Endodermal cell (in vitro differentiated cells): ENCODE data around the gene TIGD6. TPM values are rescaled to one million over a fixed set of nuclear protein-coding genes. Genes with fewer than 3 reads are reported as not detected.

Experiments used
- DNase-seq: peaks from one replicate; pipeline ENCODE4 v3.0.0-alpha.2; 2017
- H3K27ac ChIP-seq: 2 replicates; pipeline ENCODE4 v1.5.1; 2013; ENCODE audit warnings: mild to moderate bottlenecking, low read depth, low read length, moderate library complexity
- H3K27me3 ChIP-seq: 2 replicates; pipeline ENCODE4 v1.6.1; 2013; ENCODE audit warnings: mild to moderate bottlenecking, low read length, moderate library complexity; ENCODE audit not compliant: insufficient read depth, control insufficient read depth, poor library complexity, severe bottlenecking
- H3K36me3 ChIP-seq: 2 replicates; pipeline ENCODE4 v1.7.0; 2013; ENCODE audit warnings: mild to moderate bottlenecking, low read length, moderate library complexity; ENCODE audit not compliant: control insufficient read depth, insufficient read depth
- H3K4me1 ChIP-seq: one replicate; pipeline ENCODE4 v1.7.0; 2013; ENCODE audit warnings: low read length; ENCODE audit not compliant: control insufficient read depth, insufficient read depth
- H3K4me3 ChIP-seq: 2 replicates; pipeline ENCODE4 v1.5.1; 2013; ENCODE audit warnings: mild to moderate bottlenecking, low read length, moderate library complexity
- H3K9ac ChIP-seq: 2 replicates; pipeline ENCODE4 v1.6.1; 2013; ENCODE audit warnings: mild to moderate bottlenecking, low read length, moderate library complexity; ENCODE audit not compliant: poor library complexity, severe bottlenecking; ENCODE audit errors: extremely low read depth
- H3K9me3 ChIP-seq: 2 replicates; pipeline ENCODE4 v1.6.1; 2013; ENCODE audit warnings: mild to moderate bottlenecking, low read length, moderate library complexity; ENCODE audit not compliant: control insufficient read depth
- H3K27ac Mint-ChIP-seq: 2 replicates; pipeline ENCODE4 v1.8.0; 2020; ENCODE audit warnings: mixed read lengths
- H3K27me3 Mint-ChIP-seq: 2 replicates; pipeline ENCODE4 v1.8.0; 2021; ENCODE audit warnings: mild to moderate bottlenecking, mixed read lengths; ENCODE audit not compliant: insufficient read depth
- H3K36me3 Mint-ChIP-seq: 2 replicates; pipeline ENCODE4 v1.8.0; 2020; ENCODE audit warnings: low read depth, mixed read lengths
- H3K4me1 Mint-ChIP-seq: 2 replicates; pipeline ENCODE4 v1.8.0; 2020; ENCODE audit warnings: mixed read lengths
- H3K4me3 Mint-ChIP-seq: 2 replicates; pipeline ENCODE4 v1.8.0; 2020; ENCODE audit warnings: mild to moderate bottlenecking, moderate library complexity, mixed read lengths
- H3K9me3 Mint-ChIP-seq: 2 replicates; pipeline ENCODE4 v1.8.0; 2020; ENCODE audit warnings: mild to moderate bottlenecking, mixed read lengths
- WGBS, 2 experiments: methylation state at CpG; one replicate each; pipeline versions ENCODE4 v1.1.5 to v1.1.7; 2013; ENCODE audit warnings: missing lambda C conversion rate in 2 of 2, mixed read lengths in 1 of 2; ENCODE audit not compliant: insufficient coverage in 1 of 2, insufficient read length in 1 of 2; 5-methylcytosine and 5-hydroxymethylcytosine counted together
- total RNA-seq, 2 donors: library from RNA; stranded (reverse); fragmentation: NEBNext Ultra II Directional in 1 of 2; extraction: Animal tissue kit (Norgen Biotek cat#: 25700) in 1 of 2; gene quantifications; 2 replicates in 1 of 2; 3 replicates in 1 of 2; pipeline ENCODE4 v1.2.1, GENCODE V29; 2021
- TF ChIP-seq, protein P1 (sequence below): fragments of 200-600 bp; sonication (generic); conservative IDR thresholded peaks from 2 replicates; pipeline ENCODE4 v1.5.0; 2021; ENCODE audit warnings: antibody characterized with exemption, mild to moderate bottlenecking

Gene TIGD6
- total RNA-seq, 2 donors from 2014 or later = 3.4 to 3.8 TPM

DNA sequence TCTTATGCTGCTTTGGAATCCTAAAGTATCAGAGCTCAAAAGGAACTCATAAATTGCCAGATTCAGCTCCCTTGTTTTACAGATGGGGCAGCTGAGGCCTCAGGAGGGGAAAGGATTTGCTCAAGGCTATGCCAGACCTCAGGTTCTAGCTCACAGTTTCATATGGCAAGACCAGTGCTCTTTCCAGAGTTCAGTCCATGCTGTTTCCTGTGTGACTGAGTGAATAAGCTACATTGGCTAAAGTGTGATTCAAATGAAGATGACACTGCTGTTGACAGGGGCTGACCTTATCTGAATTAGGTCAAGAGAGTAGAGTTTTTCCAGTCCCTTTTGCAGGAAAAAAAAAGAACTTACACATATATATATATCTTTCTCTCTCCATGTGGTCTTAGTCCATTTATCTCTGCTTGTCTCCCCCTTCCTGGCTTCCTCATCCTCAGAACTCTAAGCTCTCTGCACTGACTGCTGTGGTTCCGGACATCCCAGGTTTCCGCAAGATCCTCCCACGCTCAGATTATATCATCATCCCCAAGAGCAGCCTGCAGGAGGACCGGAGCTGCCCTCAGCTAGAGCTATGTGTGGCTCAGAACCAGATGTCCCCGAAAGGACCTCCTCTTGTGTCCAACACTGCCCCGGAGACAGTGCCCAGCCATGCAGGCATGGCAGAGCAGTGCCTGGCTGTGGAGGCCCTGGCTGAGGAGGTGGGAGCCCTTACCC is 9.4 kb upstream of the TIGD6 start:
- Mint-ChIP-seq H3K36me3 (peaks cover 77% of the 10 kb centered on the region), H3K27me3 (no peaks in the 10 kb centered on the region), H3K9me3 (peaks cover 8% of the 10 kb centered on the region), H3K4me1 (peaks cover 2% of the 10 kb centered on the region), H3K27ac (no peak overlapping the region), H3K4me3 (no peak overlapping the region)
- Histone ChIP-seq H3K27ac (no peak overlapping the region), H3K27me3 (no peaks in the 10 kb centered on the region), H3K4me1 (no peaks in the 10 kb centered on the region), H3K36me3 (peaks cover 95% of the 10 kb centered on the region), H3K9ac (no peak overlapping the region), H3K4me3 (no peak overlapping the region), H3K9me3 (peaks cover 9% of the 10 kb centered on the region)
- no peak for DNase-seq
- TF ChIP-seq, protein P1, sequence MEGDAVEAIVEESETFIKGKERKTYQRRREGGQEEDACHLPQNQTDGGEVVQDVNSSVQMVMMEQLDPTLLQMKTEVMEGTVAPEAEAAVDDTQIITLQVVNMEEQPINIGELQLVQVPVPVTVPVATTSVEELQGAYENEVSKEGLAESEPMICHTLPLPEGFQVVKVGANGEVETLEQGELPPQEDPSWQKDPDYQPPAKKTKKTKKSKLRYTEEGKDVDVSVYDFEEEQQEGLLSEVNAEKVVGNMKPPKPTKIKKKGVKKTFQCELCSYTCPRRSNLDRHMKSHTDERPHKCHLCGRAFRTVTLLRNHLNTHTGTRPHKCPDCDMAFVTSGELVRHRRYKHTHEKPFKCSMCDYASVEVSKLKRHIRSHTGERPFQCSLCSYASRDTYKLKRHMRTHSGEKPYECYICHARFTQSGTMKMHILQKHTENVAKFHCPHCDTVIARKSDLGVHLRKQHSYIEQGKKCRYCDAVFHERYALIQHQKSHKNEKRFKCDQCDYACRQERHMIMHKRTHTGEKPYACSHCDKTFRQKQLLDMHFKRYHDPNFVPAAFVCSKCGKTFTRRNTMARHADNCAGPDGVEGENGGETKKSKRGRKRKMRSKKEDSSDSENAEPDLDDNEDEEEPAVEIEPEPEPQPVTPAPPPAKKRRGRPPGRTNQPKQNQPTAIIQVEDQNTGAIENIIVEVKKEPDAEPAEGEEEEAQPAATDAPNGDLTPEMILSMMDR = no peak
- 96 to 97% methylated on average over 5 to 6 of the region's 6 CpGs for WGBS, 2 experiments

DNA sequence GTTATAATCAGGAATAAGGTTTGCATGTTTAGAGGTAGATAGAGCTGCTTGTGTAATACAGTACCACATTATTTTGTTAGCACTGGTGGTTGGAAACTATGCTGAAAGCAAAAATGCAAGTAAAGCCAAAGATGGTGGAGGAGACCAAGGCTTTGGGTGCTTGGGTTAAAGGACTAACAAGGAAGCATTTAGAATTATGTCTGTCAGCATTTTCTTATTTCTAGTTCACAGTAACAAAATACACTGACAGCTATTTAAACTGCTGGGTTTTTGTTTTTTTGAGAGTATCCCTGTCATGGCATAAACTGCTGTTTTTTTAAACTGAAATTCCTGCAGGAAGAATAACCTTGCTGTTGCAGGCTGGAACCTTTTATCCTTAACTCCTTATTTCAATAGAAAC is 6.6 kb upstream of the TIGD6 start:
- no peak overlapping the region for H3K27ac Mint-ChIP-seq
- no peaks in the 10 kb centered on the region for H3K9me3 ChIP-seq
- no peak overlapping the region for H3K9ac ChIP-seq
- no peaks in the 10 kb centered on the region for H3K27me3 Mint-ChIP-seq
- TF ChIP-seq, protein P1 = no peak
- no peak overlapping the region for H3K27ac ChIP-seq
- H3K36me3 ChIP-seq = peaks cover 80% of the 10 kb centered on the region
- no peaks in the 10 kb centered on the region for H3K4me1 ChIP-seq
- H3K36me3 Mint-ChIP-seq = peaks cover 62% of the 10 kb centered on the region
- no peak overlapping the region for H3K4me3 Mint-ChIP-seq
- no peak overlapping the region for H3K4me3 ChIP-seq
- H3K9me3 Mint-ChIP-seq = no peaks in the 10 kb centered on the region
- peaks cover 8% of the 10 kb centered on the region for H3K4me1 Mint-ChIP-seq
- no peaks in the 10 kb centered on the region for H3K27me3 ChIP-seq
- no peak for DNase-seq

DNA sequence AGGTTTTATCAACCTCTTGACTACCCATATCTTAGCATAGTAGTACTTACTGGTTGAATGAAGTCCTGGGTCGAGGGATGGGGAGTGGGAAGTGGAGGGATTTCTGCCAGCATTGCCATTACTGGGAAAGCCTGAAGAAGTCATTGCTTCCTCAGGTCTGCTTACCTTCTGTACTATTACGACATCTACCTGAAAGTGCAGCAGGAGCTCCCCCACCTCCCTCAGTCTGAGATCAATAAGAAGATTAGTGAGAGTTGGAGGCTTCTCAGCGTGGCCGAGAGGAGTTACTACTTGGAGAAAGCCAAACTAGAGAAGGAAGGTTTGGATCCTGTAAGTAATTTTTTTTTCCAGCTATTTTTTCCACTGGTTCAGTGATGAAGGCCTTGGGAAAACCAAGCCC is 5.9 kb upstream of the TIGD6 start:
- Histone ChIP-seq H3K9me3 (no peaks in the 10 kb centered on the region), H3K4me3 (no peak overlapping the region), H3K27me3 (no peaks in the 10 kb centered on the region), H3K27ac (no peak overlapping the region), H3K9ac (no peak overlapping the region), H3K36me3 (peaks cover 75% of the 10 kb centered on the region), H3K4me1 (no peaks in the 10 kb centered on the region)
- H3K27ac Mint-ChIP-seq = no peak overlapping the region
- no peak overlapping the region for H3K4me3 Mint-ChIP-seq
- no peaks in the 10 kb centered on the region for H3K27me3 Mint-ChIP-seq
- H3K36me3 Mint-ChIP-seq = peaks cover 57% of the 10 kb centered on the region
- DNase-seq = no peak
- no peaks in the 10 kb centered on the region for H3K9me3 Mint-ChIP-seq
- peaks cover 13% of the 10 kb centered on the region for H3K4me1 Mint-ChIP-seq
- TF ChIP-seq, protein P1 = no peak
- WGBS, 2 experiments = 94 to 100% methylated on average over 2 to 4 of the region's 4 CpGs
